ENCODE data around the gene ARHGEF28.

ARHGEF28 gene

GRCh38 chr5:73625944-73626811 lies at the start of gene ARHGEF28:
ARHGEF28 (plus strand) TSS chr5:73626196; CDS start chr5:73684852, 58,656 bp downstream.
- no peak for DNase-seq

GRCh38 chr5:73582285-73583145 lies 43.5 kb upstream of the ARHGEF28 start:
- no peak for DNase-seq

- DNase-seq = no peak
Observed at GRCh38 chr5:73587923-73588322, 38.1 kb upstream of the ARHGEF28 start.

GRCh38 chr5:73591102-73591695 lies 34.8 kb upstream of the ARHGEF28 start:
- no peak for DNase-seq

GRCh38 chr5:73591698-73592501 lies 34.1 kb upstream of the ARHGEF28 start:
- no peak for DNase-seq

GRCh38 chr5:73592551-73592950 lies 33.4 kb upstream of the ARHGEF28 start:
- DNase-seq = no peak

GRCh38 chr5:73596705-73597328 lies 29.2 kb upstream of the ARHGEF28 start:
- no peak for DNase-seq

- DNase-seq = no peak
Observed at GRCh38 chr5:73599380-73599779, 26.6 kb upstream of the ARHGEF28 start.

GRCh38 chr5:73603998-73604397 lies 22.0 kb upstream of the ARHGEF28 start:
- no peak for DNase-seq

- DNase-seq = no peak
Observed at GRCh38 chr5:73605223-73606087, 20.5 kb upstream of the ARHGEF28 start.

GRCh38 chr5:73606206-73606753 lies 19.7 kb upstream of the ARHGEF28 start:
- no peak for DNase-seq

GRCh38 chr5:73607228-73607627 lies 18.8 kb upstream of the ARHGEF28 start:
- DNase-seq = no peak

- DNase-seq = no peak
Observed at GRCh38 chr5:73612799-73613198, 13.2 kb upstream of the ARHGEF28 start.

- DNase-seq = no peak
Observed at GRCh38 chr5:73615085-73615484, 10.9 kb upstream of the ARHGEF28 start.

- no peak for DNase-seq
Observed at GRCh38 chr5:73615947-73616346, 10.0 kb upstream of the ARHGEF28 start.

GRCh38 chr5:73617510-73618279 lies 8.3 kb upstream of the ARHGEF28 start:
- DNase-seq = no peak

GRCh38 chr5:73619606-73620333 lies 6.2 kb upstream of the ARHGEF28 start:
- DNase-seq = no peak

GRCh38 chr5:73620334-73620687 lies 5.7 kb upstream of the ARHGEF28 start:
- DNase-seq = no peak

- no peak for DNase-seq
Observed at GRCh38 chr5:73623060-73623459, 2.9 kb upstream of the ARHGEF28 start.

All from activated effector memory CD4-positive, alpha-beta T cell treated with Interleukin-2 at 50 U/mL for 16 hours (primary cell).